Measurements from ENCODE around the gene STX19. TPM values are rescaled to one million over a fixed set of nuclear protein-coding genes. Genes with fewer than 3 reads are reported as not detected.

The STX19 gene
- total and polyA plus RNA-seq, 9 donors = 0.31 to 0.46 (median 0.35) TPM; not detected in 6

GRCh38 chr3:94036909-94037507 lies 8.6 kb upstream of the STX19 start:
- Histone ChIP-seq H3K4me1 (ENCODE audit: insufficient read depth) (no peaks in the 10 kb centered on the region), H3K9me3 (no peaks in the 10 kb centered on the region), H3K4me3 (no peak overlapping the region), H3K36me3 (no peaks in the 10 kb centered on the region), H3K27ac (no peak overlapping the region), H3K27me3 (no peaks in the 10 kb centered on the region)
- no peak for DNase-seq
- intact Hi-C loops (cut with DNase I) = no loop called here
- 87 to 88% (median 88%) methylated on average over 3 of the region's 3 CpGs for WGBS, 3 donors
- TF ChIP-seq, protein P1, sequence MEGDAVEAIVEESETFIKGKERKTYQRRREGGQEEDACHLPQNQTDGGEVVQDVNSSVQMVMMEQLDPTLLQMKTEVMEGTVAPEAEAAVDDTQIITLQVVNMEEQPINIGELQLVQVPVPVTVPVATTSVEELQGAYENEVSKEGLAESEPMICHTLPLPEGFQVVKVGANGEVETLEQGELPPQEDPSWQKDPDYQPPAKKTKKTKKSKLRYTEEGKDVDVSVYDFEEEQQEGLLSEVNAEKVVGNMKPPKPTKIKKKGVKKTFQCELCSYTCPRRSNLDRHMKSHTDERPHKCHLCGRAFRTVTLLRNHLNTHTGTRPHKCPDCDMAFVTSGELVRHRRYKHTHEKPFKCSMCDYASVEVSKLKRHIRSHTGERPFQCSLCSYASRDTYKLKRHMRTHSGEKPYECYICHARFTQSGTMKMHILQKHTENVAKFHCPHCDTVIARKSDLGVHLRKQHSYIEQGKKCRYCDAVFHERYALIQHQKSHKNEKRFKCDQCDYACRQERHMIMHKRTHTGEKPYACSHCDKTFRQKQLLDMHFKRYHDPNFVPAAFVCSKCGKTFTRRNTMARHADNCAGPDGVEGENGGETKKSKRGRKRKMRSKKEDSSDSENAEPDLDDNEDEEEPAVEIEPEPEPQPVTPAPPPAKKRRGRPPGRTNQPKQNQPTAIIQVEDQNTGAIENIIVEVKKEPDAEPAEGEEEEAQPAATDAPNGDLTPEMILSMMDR (IDR thresholded peaks at IDR 0.05) = no peak
- TF ChIP-seq POLR2A (IDR thresholded peaks at IDR 0.05) (no peak), EP300 (IDR thresholded peaks at IDR 0.05) (no peak)

DNA sequence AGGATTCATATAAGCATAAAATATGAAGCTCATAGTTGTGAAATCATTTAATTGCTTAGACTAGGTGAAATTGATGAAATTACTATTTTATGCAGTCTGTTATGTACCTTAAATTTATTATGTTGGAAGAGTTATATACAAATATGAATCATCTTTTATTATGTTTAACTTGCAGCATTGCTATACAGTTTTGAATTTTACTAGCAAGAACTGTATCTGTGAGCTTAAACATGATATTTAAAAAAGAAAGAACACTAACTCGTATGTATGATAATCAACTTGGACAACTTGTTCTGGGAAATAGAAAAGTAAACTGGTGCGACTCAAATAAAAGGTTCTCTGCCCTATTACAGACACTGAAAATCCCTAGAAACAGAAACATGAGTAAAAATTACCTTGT lies 1.8 kb downstream of the STX19 start:
- no peaks in the 10 kb centered on the region for H3K27me3 ChIP-seq
- DNase-seq = no peak
- no peak overlapping the region for H3K27ac ChIP-seq
- no peaks in the 10 kb centered on the region for H3K36me3 ChIP-seq
- no peaks in the 10 kb centered on the region for H3K4me1 ChIP-seq (ENCODE audit: insufficient read depth)
- TF ChIP-seq POLR2A (IDR thresholded peaks at IDR 0.05) (no peak), EP300 (IDR thresholded peaks at IDR 0.05) (no peak)
- TF ChIP-seq, protein P1 (IDR thresholded peaks at IDR 0.05) = no peak
- intact Hi-C loops (cut with DNase I) = no loop called here
- H3K4me3 ChIP-seq = no peak overlapping the region
- H3K9me3 ChIP-seq = no peaks in the 10 kb centered on the region
- 60 to 67% (median 65%) methylated on average over 2 of the region's 2 CpGs for WGBS, 3 donors

- 35 to 45% (median 36%) methylated on average over 3 of the region's 3 CpGs for WGBS, 3 donors
- DNase-seq = no peak
- Histone ChIP-seq H3K4me3 (no peak overlapping the region), H3K27me3 (no peaks in the 10 kb centered on the region), H3K9me3 (no peaks in the 10 kb centered on the region), H3K27ac (no peak overlapping the region), H3K4me1 (ENCODE audit: insufficient read depth) (no peaks in the 10 kb centered on the region), H3K36me3 (no peaks in the 10 kb centered on the region)
- intact Hi-C loops (cut with DNase I) = no loop called here
- TF ChIP-seq, protein P1 (IDR thresholded peaks at IDR 0.05) = no peak
- TF ChIP-seq POLR2A (IDR thresholded peaks at IDR 0.05) (no peak), EP300 (IDR thresholded peaks at IDR 0.05) (no peak)
Observed at GRCh38 chr3:94024385-94024784, 4.0 kb downstream of the STX19 start.

DNA sequence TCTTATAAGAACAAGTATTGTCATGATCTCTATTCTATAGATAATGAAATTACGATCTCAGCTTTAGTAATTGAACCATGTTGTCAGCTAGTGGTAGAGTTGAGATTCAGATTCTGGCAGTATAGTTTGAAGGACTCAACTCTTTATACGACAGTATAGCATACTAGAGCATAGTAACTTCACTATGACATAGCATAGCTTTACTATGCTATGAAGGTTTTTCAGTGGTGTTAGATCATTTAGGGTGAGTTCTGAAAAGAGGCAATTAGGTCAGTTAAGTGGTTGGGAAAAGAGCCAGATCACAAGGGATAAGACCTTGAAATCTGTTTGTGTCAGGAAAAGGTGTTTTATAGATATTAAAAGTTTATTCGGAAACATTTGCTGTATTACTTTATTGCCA lies 8.1 kb downstream of the STX19 start:
- intact Hi-C loops (cut with DNase I) = no loop called here
- H3K36me3 ChIP-seq = no peaks in the 10 kb centered on the region
- H3K9me3 ChIP-seq = no peaks in the 10 kb centered on the region
- no peak overlapping the region for H3K4me3 ChIP-seq
- TF ChIP-seq, protein P1 (IDR thresholded peaks at IDR 0.05) = no peak
- TF ChIP-seq POLR2A (IDR thresholded peaks at IDR 0.05) = no peak
- TF ChIP-seq EP300 (IDR thresholded peaks at IDR 0.05) = no peak
- H3K27me3 ChIP-seq = no peaks in the 10 kb centered on the region
- no peaks in the 10 kb centered on the region for H3K4me1 ChIP-seq (ENCODE audit: insufficient read depth)
- no peak for DNase-seq
- H3K27ac ChIP-seq = no peak overlapping the region
- 77 to 89% (median 87%) methylated on average over 3 of the region's 3 CpGs for WGBS, 3 donors
